GM19193 (cell line): ENCODE data around the gene HABP2.

Experiments
- POLR2A ChIP-seq: IDR thresholded peaks from 4 replicates; pipeline ENCODE4 v1.6.1; 2011; ENCODE audit not compliant: insufficient read depth, insufficient read length; ENCODE audit errors: extremely low read depth

HABP2 gene

GRCh38 chr10:113539789-113540188, 13.1 kb upstream of the HABP2 start:
- no peak for TF ChIP-seq POLR2A

GRCh38 chr10:113540845-113541548, 11.9 kb upstream of the HABP2 start:
- TF ChIP-seq POLR2A = no peak

- TF ChIP-seq POLR2A = no peak
Observed at GRCh38 chr10:113541549-113541927, 11.3 kb upstream of the HABP2 start.

GRCh38 chr10:113543107-113543955, 9.5 kb upstream of the HABP2 start:
- TF ChIP-seq POLR2A = no peak

- no peak for TF ChIP-seq POLR2A
Observed at GRCh38 chr10:113544392-113544791, 8.5 kb upstream of the HABP2 start.

GRCh38 chr10:113547426-113547825, 5.4 kb upstream of the HABP2 start:
- TF ChIP-seq POLR2A = no peak

GRCh38 chr10:113549856-113550255, 3.0 kb upstream of the HABP2 start:
- TF ChIP-seq POLR2A = no peak

- TF ChIP-seq POLR2A = no peak
Observed at GRCh38 chr10:113550365-113550764, 2.5 kb upstream of the HABP2 start.

GRCh38 chr10:113552014-113552413, 839 bp upstream of the HABP2 start:
- no peak for TF ChIP-seq POLR2A

GRCh38 chr10:113553149-113553548, 296 bp downstream of the HABP2 start:
- no peak for TF ChIP-seq POLR2A

- no peak for TF ChIP-seq POLR2A
Observed at GRCh38 chr10:113554214-113554613, 1.4 kb downstream of the HABP2 start.

GRCh38 chr10:113555245-113555644, 2.4 kb downstream of the HABP2 start:
- no peak for TF ChIP-seq POLR2A

GRCh38 chr10:113555751-113556150, 2.9 kb downstream of the HABP2 start:
- TF ChIP-seq POLR2A = no peak

GRCh38 chr10:113557424-113557862, 4.6 kb downstream of the HABP2 start:
- TF ChIP-seq POLR2A = no peak

- TF ChIP-seq POLR2A = no peak
Observed at GRCh38 chr10:113557903-113558321, 5.1 kb downstream of the HABP2 start.

GRCh38 chr10:113560071-113560470, 7.2 kb downstream of the HABP2 start:
- TF ChIP-seq POLR2A = no peak
